Neural progenitor cell (in vitro differentiated cells): ENCODE measurements around the gene MTHFD2L.

Experiments used
- EZH2 ChIP-seq: fragments of 200-600 bp; sonication (generic); IDR thresholded peaks from 2 replicates; pipeline ENCODE4 v1.6.1; 2017; ENCODE audit warnings: antibody characterized with exemption, mild to moderate bottlenecking, moderate library complexity
- EZH2phosphoT487 ChIP-seq: fragments of 200-600 bp; sonication (generic); IDR thresholded peaks from 2 replicates; pipeline ENCODE4 v1.6.1; 2017; ENCODE audit warnings: antibody characterized with exemption
- TF ChIP-seq, protein P1 (sequence below): fragments of 200-600 bp; sonication (generic); IDR thresholded peaks from 2 replicates; pipeline ENCODE4 v1.5.1; 2017; ENCODE audit warnings: antibody characterized with exemption, mild to moderate bottlenecking

DNA sequence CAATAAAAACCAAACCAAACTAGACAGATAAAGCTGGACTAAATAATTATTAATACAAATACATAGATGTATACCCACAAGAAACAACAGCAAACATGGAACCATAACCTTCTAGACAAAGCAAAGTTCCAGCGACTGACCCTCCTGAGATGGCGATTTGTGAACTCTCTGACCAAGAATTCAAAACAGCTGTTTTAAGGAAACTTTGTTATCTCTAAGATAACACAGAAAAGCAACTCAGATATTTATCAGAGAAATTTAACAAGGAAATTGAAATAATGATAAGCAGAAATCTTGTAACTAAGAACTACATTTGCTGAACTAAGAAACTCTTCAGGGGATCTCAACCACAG, 23.4 kb upstream of the MTHFD2L start:
- TF ChIP-seq, protein P1, sequence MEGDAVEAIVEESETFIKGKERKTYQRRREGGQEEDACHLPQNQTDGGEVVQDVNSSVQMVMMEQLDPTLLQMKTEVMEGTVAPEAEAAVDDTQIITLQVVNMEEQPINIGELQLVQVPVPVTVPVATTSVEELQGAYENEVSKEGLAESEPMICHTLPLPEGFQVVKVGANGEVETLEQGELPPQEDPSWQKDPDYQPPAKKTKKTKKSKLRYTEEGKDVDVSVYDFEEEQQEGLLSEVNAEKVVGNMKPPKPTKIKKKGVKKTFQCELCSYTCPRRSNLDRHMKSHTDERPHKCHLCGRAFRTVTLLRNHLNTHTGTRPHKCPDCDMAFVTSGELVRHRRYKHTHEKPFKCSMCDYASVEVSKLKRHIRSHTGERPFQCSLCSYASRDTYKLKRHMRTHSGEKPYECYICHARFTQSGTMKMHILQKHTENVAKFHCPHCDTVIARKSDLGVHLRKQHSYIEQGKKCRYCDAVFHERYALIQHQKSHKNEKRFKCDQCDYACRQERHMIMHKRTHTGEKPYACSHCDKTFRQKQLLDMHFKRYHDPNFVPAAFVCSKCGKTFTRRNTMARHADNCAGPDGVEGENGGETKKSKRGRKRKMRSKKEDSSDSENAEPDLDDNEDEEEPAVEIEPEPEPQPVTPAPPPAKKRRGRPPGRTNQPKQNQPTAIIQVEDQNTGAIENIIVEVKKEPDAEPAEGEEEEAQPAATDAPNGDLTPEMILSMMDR = no peak
- no peak for TF ChIP-seq EZH2phosphoT487
- no peak for TF ChIP-seq EZH2
